Natural killer cell (primary cell): ENCODE results near the gene PLXNA4. TPM values are rescaled to one million over a fixed set of nuclear protein-coding genes. Genes with fewer than 3 reads are reported as not detected.

ENCODE experiments used
- ATAC-seq, 3 donors: fragments of 150-1000 bp in 2 of 3; fragments of 200-7000 bp in 1 of 3; cut with Tn5 transposase; 1 replicate in 1 of 3; 2 replicates in 2 of 3; pipeline ENCODE4 v1.10.0; 2021; ENCODE audit warnings: mild to moderate bottlenecking in 2 of 3, moderate library complexity in 2 of 3
- DNase-seq, 2 donors: peaks; one replicate each; pipeline versions ENCODE4 v3.0.0 to v3.0.0-alpha.2; 2013 to 2021; ENCODE audit warnings: mixed read lengths in 1 of 2
- H3K27ac ChIP-seq: one replicate; pipeline ENCODE4 v1.5.1; 2013; ENCODE audit warnings: mild to moderate bottlenecking, low read length
- H3K27me3 ChIP-seq: one replicate; pipeline ENCODE4 v1.6.1; 2013; ENCODE audit warnings: low read length; ENCODE audit not compliant: control insufficient read depth, insufficient read depth
- H3K36me3 ChIP-seq: one replicate; pipeline ENCODE4 v1.6.1; 2013; ENCODE audit warnings: low read length; ENCODE audit not compliant: control insufficient read depth, insufficient read depth
- H3K4me1 ChIP-seq: one replicate; pipeline ENCODE4 v1.6.1; 2013; ENCODE audit warnings: low read length; ENCODE audit not compliant: control insufficient read depth, insufficient read depth
- H3K4me3 ChIP-seq: one replicate; pipeline ENCODE4 v1.5.1; 2013; ENCODE audit warnings: low read length
- H3K9me3 ChIP-seq: one replicate; pipeline ENCODE4 v1.6.1; 2013; ENCODE audit warnings: low read length; ENCODE audit not compliant: control insufficient read depth, insufficient read depth
- H3K27ac Mint-ChIP-seq, 2 donors: one replicate each; pipeline ENCODE4 v1.8.0; 2022; ENCODE audit warnings: mild to moderate bottlenecking in 2 of 2, mixed read lengths in 2 of 2, moderate library complexity in 1 of 2
- H3K27me3 Mint-ChIP-seq, 2 donors: one replicate each; pipeline ENCODE4 v1.8.0; 2022; ENCODE audit warnings: low read depth in 2 of 2, mixed read lengths in 2 of 2
- H3K36me3 Mint-ChIP-seq: one replicate; pipeline ENCODE4 v1.8.0; 2022; ENCODE audit warnings: mixed read lengths
- H3K4me1 Mint-ChIP-seq, 2 donors: one replicate each; pipeline ENCODE4 v1.8.0; 2022; ENCODE audit warnings: mixed read lengths in 2 of 2
- H3K4me3 Mint-ChIP-seq: one replicate; pipeline ENCODE4 v1.8.0; 2022; ENCODE audit warnings: mild to moderate bottlenecking, moderate library complexity, mixed read lengths
- H3K9me3 Mint-ChIP-seq, 2 donors: one replicate each; pipeline ENCODE4 v1.8.0; 2022; ENCODE audit warnings: mixed read lengths in 2 of 2
- CTCF ChIP-seq: fragments of 200-600 bp; IDR thresholded peaks from one replicate; pipeline ENCODE4 v1.8.0; 2022; ENCODE audit warnings: antibody characterized with exemption
- WGBS: methylation state at CpG from one replicate; pipeline ENCODE4 v1.1.7; 2013; ENCODE audit warnings: missing lambda C conversion rate; ENCODE audit not compliant: insufficient coverage; 5-methylcytosine and 5-hydroxymethylcytosine counted together
- intact Hi-C: fragments of 100-400 bp; cut with micrococcal nuclease; formaldehyde crosslinking; loops from one replicate; pipeline ENCODE4 v1.14.2; 2022
- total RNA-seq, 4 donors: library from RNA; stranded (reverse); fragments of 120-200 nt in 1 of 4; gene quantifications; one replicate each; pipeline versions ENCODE4 v1.2.3 to v1.2.4, GENCODE V29; 2013 to 2022

Gene PLXNA4
- total RNA-seq, 3 donors from 2014 or later (not counting 1 experiment from before 2014, with no cell fraction given), result 5.1 to 15.3 (median 10.9) TPM

- no peaks in the 10 kb centered on the region for H3K9me3 Mint-ChIP-seq
- Histone ChIP-seq H3K4me1 (peaks cover 6% of the 10 kb centered on the region), H3K27ac (no peak overlapping the region), H3K36me3 (no peaks in the 10 kb centered on the region), H3K4me3 (no peak overlapping the region), H3K27me3 (no peaks in the 10 kb centered on the region), H3K9me3 (no peaks in the 10 kb centered on the region)
- peaks cover 0 to 3% of the 10 kb centered on the region in 2 donors for H3K27me3 Mint-ChIP-seq
- ATAC-seq (no peak), DNase-seq (no peak)
- TF ChIP-seq CTCF, result no peak
- intact Hi-C loops, result no loop called here
- no peaks in the 10 kb centered on the region for H3K36me3 Mint-ChIP-seq
- H3K4me1 Mint-ChIP-seq, result peaks cover 13 to 20% of the 10 kb centered on the region in 2 donors
- no peak overlapping the region for H3K4me3 Mint-ChIP-seq
- 84% methylated on average over 13 of the region's 13 CpGs for WGBS
- H3K27ac Mint-ChIP-seq, result peak overlapping the region in 1 of 2 donors; percentile 35
These were observed 39.4 kb downstream of the PLXNA4 start for GRCh38 chr7:132536654-132537395.

DNA sequence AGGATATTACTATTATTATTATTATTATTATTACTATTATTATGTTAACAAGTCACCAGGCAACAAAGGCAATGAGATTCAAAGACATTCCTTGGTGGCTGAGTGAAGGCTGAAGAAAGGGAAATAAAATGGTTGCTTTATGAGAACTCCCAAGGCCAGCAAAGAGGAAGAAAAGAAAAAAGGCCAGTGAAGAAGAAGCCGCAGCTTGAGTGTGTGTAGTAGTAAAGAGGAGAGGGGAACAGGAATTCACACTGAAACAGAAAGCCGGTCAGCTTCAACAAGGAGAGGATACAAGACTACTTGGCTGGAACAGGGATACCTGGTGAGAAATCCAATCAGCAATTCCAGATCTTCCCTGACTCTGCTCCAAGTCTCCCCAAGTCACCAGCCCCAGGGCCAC lies 42.4 kb downstream of the PLXNA4 start:
- Histone ChIP-seq H3K36me3 (no peaks in the 10 kb centered on the region), H3K9me3 (no peaks in the 10 kb centered on the region), H3K27ac (no peak overlapping the region), H3K27me3 (no peaks in the 10 kb centered on the region), H3K4me3 (no peak overlapping the region), H3K4me1 (peaks cover 6% of the 10 kb centered on the region)
- peaks cover 0 to 2% of the 10 kb centered on the region in 2 donors for H3K27me3 Mint-ChIP-seq
- H3K4me1 Mint-ChIP-seq, result peaks cover 15% of the 10 kb centered on the region in 2 donors
- H3K36me3 Mint-ChIP-seq, result no peaks in the 10 kb centered on the region
- H3K27ac Mint-ChIP-seq, result no peak overlapping the region
- no peak for TF ChIP-seq CTCF
- ATAC-seq, result no peak
- 86% methylated on average over 2 of the region's 2 CpGs for WGBS
- no peak overlapping the region for H3K4me3 Mint-ChIP-seq
- no peak for DNase-seq
- intact Hi-C loops, result no loop called here
- H3K9me3 Mint-ChIP-seq, result no peaks in the 10 kb centered on the region

- Mint-ChIP-seq H3K27me3 (peaks cover 0 to 9% of the 10 kb centered on the region in 2 donors), H3K27ac (no peak overlapping the region), H3K9me3 (no peaks in the 10 kb centered on the region), H3K4me3 (no peak overlapping the region), H3K4me1 (peaks cover 5 to 10% of the 10 kb centered on the region in 2 donors), H3K36me3 (no peaks in the 10 kb centered on the region)
- DNase-seq (no peak), ATAC-seq (no peak)
- 99% methylated on average over 3 of the region's 4 CpGs for WGBS
- Histone ChIP-seq H3K27me3 (no peaks in the 10 kb centered on the region), H3K27ac (no peak overlapping the region), H3K9me3 (no peaks in the 10 kb centered on the region), H3K36me3 (no peaks in the 10 kb centered on the region), H3K4me3 (no peak overlapping the region), H3K4me1 (no peaks in the 10 kb centered on the region)
- intact Hi-C loops, result no loop called here
- TF ChIP-seq CTCF, result no peak
These were observed 44.0 kb downstream of the PLXNA4 start for GRCh38 chr7:132532281-132532680.

- no peak overlapping the region for H3K4me3 ChIP-seq
- H3K9me3 ChIP-seq, result no peaks in the 10 kb centered on the region
- Mint-ChIP-seq H3K27me3 (peaks cover 0 to 12% of the 10 kb centered on the region in 2 donors), H3K4me3 (no peak overlapping the region), H3K27ac (no peak overlapping the region), H3K9me3 (no peaks in the 10 kb centered on the region), H3K4me1 (peaks cover 4% of the 10 kb centered on the region in 2 donors), H3K36me3 (no peaks in the 10 kb centered on the region)
- no peak for TF ChIP-seq CTCF
- no peaks in the 10 kb centered on the region for H3K27me3 ChIP-seq
- intact Hi-C loops, result no loop called here
- no peak for ATAC-seq
- no peaks in the 10 kb centered on the region for H3K4me1 ChIP-seq
- no peak for DNase-seq
- 96% methylated on average over 5 of the region's 5 CpGs for WGBS
- no peak overlapping the region for H3K27ac ChIP-seq
- H3K36me3 ChIP-seq, result no peaks in the 10 kb centered on the region
These were observed 44.7 kb downstream of the PLXNA4 start for GRCh38 chr7:132531562-132531961.
